ENCODE results near the gene TCEANC2.
"Not testable (repeated sequence)": the region's sequence is repeated elsewhere in the genome, so short reads cannot be mapped to it uniquely, and the experiment has no call there.

DNA sequence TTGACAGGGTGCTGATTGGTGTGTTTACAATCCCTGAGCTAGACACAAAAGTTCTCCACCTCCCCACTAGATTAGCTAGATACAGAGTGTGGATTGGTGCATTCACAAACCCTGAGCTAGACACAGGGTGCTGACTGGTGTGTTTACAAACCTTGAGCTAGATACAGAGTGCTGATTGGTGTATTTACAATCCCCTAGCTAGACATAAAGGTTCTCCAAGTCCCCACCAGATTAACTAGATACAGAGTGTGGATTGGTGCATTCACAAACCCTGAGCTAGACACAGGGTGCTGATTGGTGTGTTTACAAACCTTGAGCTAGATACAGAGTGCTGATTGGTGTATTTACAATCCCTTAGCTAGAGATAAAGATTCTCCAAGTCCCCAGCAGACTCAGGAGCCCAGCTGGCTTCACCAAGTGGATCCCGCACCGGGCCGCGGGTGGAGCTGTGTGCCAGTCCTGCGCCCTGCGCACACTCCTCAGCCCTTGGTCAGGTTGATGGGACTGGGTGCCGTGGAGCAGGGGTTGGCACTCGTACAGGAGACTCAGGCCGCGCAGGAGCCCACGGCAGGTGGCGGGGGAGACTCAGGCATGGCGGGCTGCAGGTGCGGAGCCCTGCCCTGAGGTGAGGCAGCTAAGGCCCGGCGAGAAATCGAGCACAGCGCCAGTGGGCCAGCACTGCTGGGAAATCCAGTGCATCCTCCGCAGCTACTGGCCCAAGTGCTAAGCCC is 49.5 kb upstream of the TCEANC2 start:
- not testable (repeated sequence) for TF ChIP-seq ZNF274 (IDR thresholded peaks at IDR 0.05; ENCODE audit: low read depth, low read length); YY1 (IDR thresholded peaks at IDR 0.05; ENCODE audit: insufficient read depth, insufficient read length)

All from NT2/D1 (cell line).